GM12864 (cell line): ENCODE data around the gene PPP6R1.
"Not testable (repeated sequence)": the region's sequence is repeated elsewhere in the genome, so short reads cannot be mapped to it uniquely, and the experiment has no call there.

Experiments
- DNase-seq: peaks from one replicate; pipeline ENCODE4 v3.0.0-alpha.2; 2011; ENCODE audit warnings: low read depth
- H3K4me3 ChIP-seq: 2 replicates; pipeline ENCODE4 v1.5.1; 2011; ENCODE audit warnings: mild to moderate bottlenecking, low read depth, low read length, control low read depth
- CTCF ChIP-seq: IDR thresholded peaks from 2 replicates; pipeline ENCODE4 v1.5.1; 2011; ENCODE audit warnings: low read depth, mild to moderate bottlenecking, moderate library complexity, low read length, control low read depth, inconsistent platforms; ENCODE audit errors: missing control alignments

The PPP6R1 gene

GRCh38 chr19:55228015-55228391 is 30.8 kb downstream of the PPP6R1 start:
- no peak for DNase-seq
- no peak for TF ChIP-seq CTCF
- H3K4me3 ChIP-seq, result no peak overlapping the region

- DNase-seq, result no peak
- no peak overlapping the region for H3K4me3 ChIP-seq
- TF ChIP-seq CTCF, result no peak
These were observed 31.4 kb downstream of the PPP6R1 start for GRCh38 chr19:55227241-55228014.

GRCh38 chr19:55226788-55227187 is 32.0 kb downstream of the PPP6R1 start:
- DNase-seq, result no peak
- TF ChIP-seq CTCF, result no peak
- H3K4me3 ChIP-seq, result no peak overlapping the region

- TF ChIP-seq CTCF, result no peak
- H3K4me3 ChIP-seq, result no peak overlapping the region
- DNase-seq, result no peak
These were observed 32.5 kb downstream of the PPP6R1 start for GRCh38 chr19:55226273-55226672.

- DNase-seq, result no peak
- TF ChIP-seq CTCF, result no peak
- H3K4me3 ChIP-seq, result no peak overlapping the region
These were observed 33.3 kb downstream of the PPP6R1 start for GRCh38 chr19:55225415-55225958.

GRCh38 chr19:55224679-55225414 is 34.0 kb downstream of the PPP6R1 start:
- DNase-seq, H3K4me3 ChIP-seq: not testable (repeated sequence)

- DNase-seq, result no peak
- no peak overlapping the region for H3K4me3 ChIP-seq
- TF ChIP-seq CTCF, result no peak
These were observed 34.7 kb downstream of the PPP6R1 start for GRCh38 chr19:55224038-55224665.
